ENCODE data around the gene ART4. TPM values are rescaled to one million over a fixed set of nuclear protein-coding genes. Genes with fewer than 3 reads are reported as not detected.

The ART4 gene, protein sequence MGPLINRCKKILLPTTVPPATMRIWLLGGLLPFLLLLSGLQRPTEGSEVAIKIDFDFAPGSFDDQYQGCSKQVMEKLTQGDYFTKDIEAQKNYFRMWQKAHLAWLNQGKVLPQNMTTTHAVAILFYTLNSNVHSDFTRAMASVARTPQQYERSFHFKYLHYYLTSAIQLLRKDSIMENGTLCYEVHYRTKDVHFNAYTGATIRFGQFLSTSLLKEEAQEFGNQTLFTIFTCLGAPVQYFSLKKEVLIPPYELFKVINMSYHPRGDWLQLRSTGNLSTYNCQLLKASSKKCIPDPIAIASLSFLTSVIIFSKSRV
- polyA plus RNA-seq (not detected in 2 replicates), polyA minus RNA-seq (not detected in 2 replicates)

- no peaks in the 10 kb centered on the region for H3K9me3 ChIP-seq (ENCODE audit: low read length)
- no peak within 1 kb of the TSS for H3K4me2 ChIP-seq (ENCODE audit: low read length)
- H3F3A ChIP-seq (ENCODE audit: insufficient read depth, low read length, poor library complexity, severe bottlenecking), result no peaks in the 10 kb centered on the region
- H3K79me2 ChIP-seq (replicated peaks; ENCODE audit: insufficient read depth, low read length), result no peaks in the 10 kb centered on the region
- no peaks in the 10 kb centered on the region for H3K27me3 ChIP-seq (ENCODE audit: insufficient read depth, low read depth, low read length)
- no peak within 1 kb of the TSS for H2AFZ ChIP-seq (ENCODE audit: low read depth, low read length)
- TF ChIP-seq POLR2AphosphoS5 (IDR thresholded peaks at IDR 0.05) (no peak), MXI1 (conservative IDR thresholded peaks at IDR 0.05; ENCODE audit: poor library complexity, severe bottlenecking) (no peak), SMC3 (conservative IDR thresholded peaks at IDR 0.05; ENCODE audit: poor library complexity) (no peak), EZH2 (IDR thresholded peaks at IDR 0.05; ENCODE audit: borderline replicate concordance, insufficient read depth, low read length, poor library complexity, severe bottlenecking) (no peak), TAF1 (IDR thresholded peaks at IDR 0.05; ENCODE audit: low read depth) (no peak), RAD21 (conservative IDR thresholded peaks at IDR 0.05) (no peak), REST (IDR thresholded peaks at IDR 0.05; ENCODE audit: borderline replicate concordance) (no peak), EP300 (conservative IDR thresholded peaks at IDR 0.05; ENCODE audit: poor library complexity, severe bottlenecking) (no peak)
- TF ChIP-seq, protein P1, sequence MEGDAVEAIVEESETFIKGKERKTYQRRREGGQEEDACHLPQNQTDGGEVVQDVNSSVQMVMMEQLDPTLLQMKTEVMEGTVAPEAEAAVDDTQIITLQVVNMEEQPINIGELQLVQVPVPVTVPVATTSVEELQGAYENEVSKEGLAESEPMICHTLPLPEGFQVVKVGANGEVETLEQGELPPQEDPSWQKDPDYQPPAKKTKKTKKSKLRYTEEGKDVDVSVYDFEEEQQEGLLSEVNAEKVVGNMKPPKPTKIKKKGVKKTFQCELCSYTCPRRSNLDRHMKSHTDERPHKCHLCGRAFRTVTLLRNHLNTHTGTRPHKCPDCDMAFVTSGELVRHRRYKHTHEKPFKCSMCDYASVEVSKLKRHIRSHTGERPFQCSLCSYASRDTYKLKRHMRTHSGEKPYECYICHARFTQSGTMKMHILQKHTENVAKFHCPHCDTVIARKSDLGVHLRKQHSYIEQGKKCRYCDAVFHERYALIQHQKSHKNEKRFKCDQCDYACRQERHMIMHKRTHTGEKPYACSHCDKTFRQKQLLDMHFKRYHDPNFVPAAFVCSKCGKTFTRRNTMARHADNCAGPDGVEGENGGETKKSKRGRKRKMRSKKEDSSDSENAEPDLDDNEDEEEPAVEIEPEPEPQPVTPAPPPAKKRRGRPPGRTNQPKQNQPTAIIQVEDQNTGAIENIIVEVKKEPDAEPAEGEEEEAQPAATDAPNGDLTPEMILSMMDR (IDR thresholded peaks at IDR 0.05; ENCODE audit: poor library complexity, severe bottlenecking), result no peak
- H3K27ac ChIP-seq (ENCODE audit: low read length), result no peak within 1 kb of the TSS
- no peak within 1 kb of the TSS for H3K9ac ChIP-seq (ENCODE audit: low read length)
- no peak within 1 kb of the TSS for H3K4me3 ChIP-seq (ENCODE audit: low read length)
- H3K36me3 ChIP-seq (ENCODE audit: insufficient read depth, low read length), result no peaks in the 10 kb centered on the region
- H3K9me2 ChIP-seq (ENCODE audit: insufficient read depth, low read length), result no peaks in the 10 kb centered on the region
- H4K20me1 ChIP-seq (ENCODE audit: insufficient read depth), result no peaks in the 10 kb centered on the region
Observed at GRCh38 chr12:14843425-14843887, at the start of gene ART4. Gene ART4 (minus strand): TSS chr12:14843526. CDS start chr12:14843113, 413 bp downstream.

DNA sequence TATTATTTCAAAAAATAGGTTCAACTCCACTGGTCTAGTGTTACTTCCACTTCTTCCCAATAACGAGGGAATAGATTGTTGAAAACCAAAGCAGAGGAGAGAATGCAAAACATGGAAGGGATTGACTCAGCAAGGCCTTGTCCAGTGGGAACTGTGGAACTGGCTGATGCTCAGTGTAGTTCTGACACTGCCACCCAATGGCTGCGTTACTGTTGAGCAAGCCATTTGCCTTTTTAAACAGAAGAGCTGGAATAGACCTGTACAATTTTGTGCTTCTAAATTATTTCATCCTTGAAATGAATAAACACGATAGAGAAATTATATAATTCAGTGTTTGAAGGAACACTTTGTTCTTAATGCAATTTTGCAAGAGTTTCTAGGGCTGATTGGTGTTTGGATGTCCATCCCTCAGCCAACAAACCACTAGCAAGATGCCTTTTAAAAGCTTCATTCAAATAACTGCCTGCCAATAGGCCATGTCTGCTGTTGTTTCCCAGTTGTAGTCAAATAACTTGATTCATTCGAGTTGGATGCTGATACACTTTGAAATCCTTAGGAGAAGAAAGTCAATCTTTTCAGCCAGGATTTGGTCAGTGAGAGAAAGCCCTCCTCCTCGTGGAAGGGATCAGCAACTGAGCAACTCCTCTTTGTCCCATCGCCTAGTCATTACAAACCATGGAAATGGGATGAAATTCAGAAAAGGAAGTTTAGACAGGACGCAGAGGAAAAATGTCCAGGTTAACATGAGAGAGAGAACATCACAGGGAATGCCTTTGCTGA lies 49.6 kb upstream of the ART4 start:
- H3K79me2 ChIP-seq (replicated peaks; ENCODE audit: insufficient read depth, low read length), result no peaks in the 10 kb centered on the region
- no peak for TF ChIP-seq REST (IDR thresholded peaks at IDR 0.05; ENCODE audit: borderline replicate concordance)
- TF ChIP-seq RAD21 (conservative IDR thresholded peaks at IDR 0.05), result no peak
- TF ChIP-seq, protein P1 (IDR thresholded peaks at IDR 0.05; ENCODE audit: poor library complexity, severe bottlenecking), result no peak
- TF ChIP-seq EZH2 (IDR thresholded peaks at IDR 0.05; ENCODE audit: borderline replicate concordance, insufficient read depth, low read length, poor library complexity, severe bottlenecking), result no peak
- TF ChIP-seq TAF1 (IDR thresholded peaks at IDR 0.05; ENCODE audit: low read depth), result no peak
- TF ChIP-seq MXI1 (conservative IDR thresholded peaks at IDR 0.05; ENCODE audit: poor library complexity, severe bottlenecking), result no peak
- TF ChIP-seq POLR2AphosphoS5 (IDR thresholded peaks at IDR 0.05), result no peak
- TF ChIP-seq EP300 (conservative IDR thresholded peaks at IDR 0.05; ENCODE audit: poor library complexity, severe bottlenecking), result no peak
- no peak for TF ChIP-seq SMC3 (conservative IDR thresholded peaks at IDR 0.05; ENCODE audit: poor library complexity)
- no peak overlapping the region for H3K4me2 ChIP-seq (ENCODE audit: low read length)
- no peaks in the 10 kb centered on the region for H3K9me2 ChIP-seq (ENCODE audit: insufficient read depth, low read length)
- no peaks in the 10 kb centered on the region for H3K36me3 ChIP-seq (ENCODE audit: insufficient read depth, low read length)
- H4K20me1 ChIP-seq (ENCODE audit: insufficient read depth), result no peaks in the 10 kb centered on the region
- no peaks in the 10 kb centered on the region for H3K27me3 ChIP-seq (ENCODE audit: insufficient read depth, low read depth, low read length)
- no peaks in the 10 kb centered on the region for H3K9me3 ChIP-seq (ENCODE audit: low read length)
- H2AFZ ChIP-seq (ENCODE audit: low read depth, low read length), result no peak overlapping the region
- H3F3A ChIP-seq (ENCODE audit: insufficient read depth, low read length, poor library complexity, severe bottlenecking), result no peaks in the 10 kb centered on the region
- no peak overlapping the region for H3K9ac ChIP-seq (ENCODE audit: low read length)
- H3K4me3 ChIP-seq (ENCODE audit: low read length), result no peak overlapping the region
- no peak overlapping the region for H3K27ac ChIP-seq (ENCODE audit: low read length)

Measured in neural cell (in vitro differentiated cells).